Fibroblast of skin of left biceps (primary cell): ENCODE results near the gene GLRA1.
A peak's percentile ranks its signal among the peaks of the same experiment; 100 is the strongest.
"Not testable (repeated sequence)": the region's sequence is repeated elsewhere in the genome, so short reads cannot be mapped to it uniquely, and the experiment has no call there.

Experiments used
- DNase-seq, 2 experiments: peaks; one replicate each; pipeline ENCODE4 v3.0.0-alpha.2; 2013; ENCODE audit warnings: low read depth in 2 of 2

GLRA1 gene

GRCh38 chr5:151819830-151820229, 104.8 kb downstream of the GLRA1 start:
- DNase-seq = no peak

GRCh38 chr5:151815051-151815450, 109.6 kb downstream of the GLRA1 start:
- no peak for DNase-seq

- no peak for DNase-seq
Measured at GRCh38 chr5:151812757-151813309, 111.8 kb downstream of the GLRA1 start.

- no peak for DNase-seq
Measured at GRCh38 chr5:151811593-151812321, 112.9 kb downstream of the GLRA1 start.

- DNase-seq = no peak
Measured at GRCh38 chr5:151810897-151811296, 113.8 kb downstream of the GLRA1 start.

- DNase-seq = no peak
Measured at GRCh38 chr5:151810449-151810848, 114.2 kb downstream of the GLRA1 start.

GRCh38 chr5:151808451-151809169, 116.0 kb downstream of the GLRA1 start:
- DNase-seq = no peak

- DNase-seq = peak; percentile 88 to 92
Measured at GRCh38 chr5:151805414-151806223, 119.0 kb downstream of the GLRA1 start.

- no peak for DNase-seq
Measured at GRCh38 chr5:151800532-151800931, 124.1 kb downstream of the GLRA1 start.

- DNase-seq = no peak
Measured at GRCh38 chr5:151799407-151799806, 125.2 kb downstream of the GLRA1 start.

GRCh38 chr5:151798674-151799073, 126.0 kb downstream of the GLRA1 start:
- DNase-seq = no peak

- no peak for DNase-seq
Measured at GRCh38 chr5:151795426-151795825, 129.2 kb downstream of the GLRA1 start.

- DNase-seq = no peak
Measured at GRCh38 chr5:151793358-151793757, 131.3 kb downstream of the GLRA1 start.

- DNase-seq = no peak
Measured at GRCh38 chr5:151787817-151788216, 136.8 kb downstream of the GLRA1 start.

- DNase-seq = no peak
Measured at GRCh38 chr5:151786468-151786867, 138.2 kb downstream of the GLRA1 start.

GRCh38 chr5:151784141-151784540, 140.5 kb downstream of the GLRA1 start:
- no peak for DNase-seq

GRCh38 chr5:151783664-151784063, 141.0 kb downstream of the GLRA1 start:
- DNase-seq = not testable (repeated sequence)

GRCh38 chr5:151781201-151781600, 143.4 kb downstream of the GLRA1 start:
- DNase-seq = no peak

GRCh38 chr5:151780348-151780747, 144.3 kb downstream of the GLRA1 start:
- no peak for DNase-seq

GRCh38 chr5:151779531-151780125, 145.0 kb downstream of the GLRA1 start:
- no peak for DNase-seq

- DNase-seq = no peak
Measured at GRCh38 chr5:151775025-151775606, 149.5 kb downstream of the GLRA1 start.
